K562 (cell line): ENCODE data around the gene RCSD1. TPM values are rescaled to one million over a fixed set of nuclear protein-coding genes. Genes with fewer than 3 reads are reported as not detected.
A peak's percentile ranks its signal among the peaks of the same experiment; 100 is the strongest.

Experiments used
- ATAC-seq: fragments of 200-7000 bp; cut with Tn5 transposase; 3 replicates; pipeline ENCODE4 v1.9.1; 2020; ENCODE audit warnings: moderate library complexity
- BruUV-seq: library from RNA; stranded (reverse); fragments of 400-500 nt; replicated peaks from 2 replicates; lab custom pipeline; 2021; lab: Mats Ljungman, UMichigan
- CTCF ChIA-PET: fragments of 300-600 bp; formaldehyde crosslinking; extraction: SDS; loops from one replicate; lab custom pipeline; 2021; ENCODE audit warnings: low intra/inter-chr PET ratio; lab: Yijun Ruan, JAX
- POLR2A ChIA-PET: fragments of 300-600, 350-650 bp; sonication (Branson Sonifier 250); formaldehyde crosslinking; extraction: SDS; loops from one replicate; lab custom pipeline; 2021; ENCODE audit warnings: antibody characterized with exemption, inconsistent platforms; lab: Yijun Ruan, JAX
- DNase-seq, 4 experiments: peaks; one replicate each; pipeline versions ENCODE4 v3.0.0 to v3.0.0-alpha.2; 2011 to 2018; ENCODE audit warnings: low spot score in 3 of 4, mixed read lengths in 3 of 4; ENCODE audit errors: extremely low read depth in 1 of 4
- FAIRE-seq: peaks from 2 replicates; lab custom pipeline; 2011; peaks lifted over from hg19 to GRCh38; lab: Jason Lieb, UNC
- H2AFZ ChIP-seq: 2 replicates; pipeline ENCODE4 v1.6.0; 2011; ENCODE audit warnings: low read depth, low read length, control low read depth, inconsistent platforms
- H3K27ac ChIP-seq: fragments of 200-600 bp; 3 replicates; pipeline ENCODE4 v1.8.0; 2011; ENCODE audit warnings: low read depth, mild to moderate bottlenecking, control low read depth, inconsistent platforms, low read length, moderate library complexity, mixed read lengths; ENCODE audit errors: extremely low read depth
- H3K27me3 ChIP-seq, 2 experiments: fragments of 300-600 bp in 1 of 2; 2 replicates in 1 of 2; 3 replicates in 1 of 2; pipeline versions ENCODE4 v1.6.0 to v1.8.0; 2011; ENCODE audit warnings: inconsistent platforms in 2 of 2, low read length in 2 of 2, mild to moderate bottlenecking in 1 of 2, mixed read lengths in 1 of 2, moderate library complexity in 1 of 2; ENCODE audit not compliant: control insufficient read depth in 2 of 2, insufficient read depth in 2 of 2
- H3K36me3 ChIP-seq: fragments of 300-600 bp; 3 replicates; pipeline ENCODE4 v1.8.0; 2011; ENCODE audit warnings: mild to moderate bottlenecking, low read length, inconsistent platforms; ENCODE audit not compliant: control insufficient read depth, insufficient read depth
- H3K4me1 ChIP-seq, 2 experiments: fragments of 200-600 bp in 1 of 2; replicated peaks in 1 of 2; 2 replicates in 1 of 2; 3 replicates in 1 of 2; pipeline versions ENCODE4 v1.5.1 to v1.8.0; 2011; ENCODE audit warnings: inconsistent platforms in 2 of 2, low read length in 2 of 2, mild to moderate bottlenecking in 1 of 2, mixed read lengths in 1 of 2, moderate library complexity in 1 of 2; ENCODE audit not compliant: control insufficient read depth in 2 of 2, insufficient read depth in 2 of 2
- H3K4me2 ChIP-seq: 2 replicates; pipeline ENCODE4 v1.6.1; 2011; ENCODE audit warnings: low read length, control low read depth, inconsistent platforms, mixed read lengths; ENCODE audit not compliant: insufficient read depth
- H3K4me3 ChIP-seq: fragments of 200-600 bp; sonication (generic), shearing (Covaris generic); 2 replicates; pipeline ENCODE4 v1.5.1; 2016; ENCODE audit warnings: control low read depth, inconsistent platforms
- H3K79me2 ChIP-seq: fragments of 200-600 bp; 3 replicates; pipeline ENCODE4 v1.8.0; 2011; ENCODE audit warnings: low read length, inconsistent platforms; ENCODE audit not compliant: control insufficient read depth, insufficient read depth
- H3K9ac ChIP-seq, 2 experiments: 2 replicates each; pipeline versions ENCODE4 v1.6.0 to v1.6.1; 2011; ENCODE audit warnings: low read depth in 2 of 2, low read length in 2 of 2, control low read depth in 1 of 2, inconsistent platforms in 1 of 2, mild to moderate bottlenecking in 1 of 2, mixed read lengths in 1 of 2; ENCODE audit not compliant: insufficient read depth in 1 of 2
- H3K9me1 ChIP-seq: one replicate; pipeline ENCODE4 v1.6.0; 2011; ENCODE audit warnings: inconsistent platforms, mild to moderate bottlenecking, low read length, moderate library complexity; ENCODE audit not compliant: control insufficient read depth, insufficient read depth
- H3K9me3 ChIP-seq: replicated peaks from 2 replicates; pipeline ENCODE4 v1.5.1; 2011; ENCODE audit warnings: low read depth, low read length, inconsistent platforms; ENCODE audit not compliant: control insufficient read depth, insufficient read depth
- H4K20me1 ChIP-seq: replicated peaks from 2 replicates; pipeline ENCODE4 v1.6.1; 2011; ENCODE audit warnings: low read length, inconsistent platforms, mixed read lengths; ENCODE audit not compliant: control insufficient read depth, insufficient read depth
- ARID1B ChIP-seq: fragments of 450-650 bp; IDR thresholded peaks from 2 replicates; pipeline ENCODE4 v1.6.1; 2016; ENCODE audit warnings: antibody characterized with exemption, mild to moderate bottlenecking, inconsistent platforms
- ATF7 ChIP-seq: fragments of 450-650 bp; IDR thresholded peaks from 2 replicates; pipeline ENCODE4 v1.7.1; 2014; ENCODE audit warnings: mild to moderate bottlenecking, moderate library complexity
- CREB1 ChIP-seq, 2 experiments: sonication (generic) in 1 of 2; formaldehyde crosslinking in 1 of 2; IDR thresholded peaks; 2 replicates each; pipeline versions ENCODE4 v1.6.1 to v1.8.0; 2012 to 2022; ENCODE audit warnings: inconsistent platforms in 1 of 2, mild to moderate bottlenecking in 1 of 2, missing genetic modification reagents in 1 of 2, moderate library complexity in 1 of 2
- HDAC2 ChIP-seq: fragments of 450-650 bp; IDR thresholded peaks from 2 replicates; pipeline ENCODE4 v1.6.1; 2016; ENCODE audit warnings: mild to moderate bottlenecking
- JUNB ChIP-seq: fragments of 450-650 bp; formaldehyde crosslinking; conservative IDR thresholded peaks from 2 replicates; pipeline ENCODE4 v1.4.0; 2020; ENCODE audit warnings: mild to moderate bottlenecking
- RAD21 ChIP-seq, 2 experiments: fragments of 250-450 bp in 1 of 2; fragments of 450-650 bp in 1 of 2; sonication (Bioruptor Pico) in 1 of 2; formaldehyde crosslinking in 1 of 2; IDR thresholded peaks in 1 of 2; conservative IDR thresholded peaks in 1 of 2; 2 replicates each; pipeline versions ENCODE4 v1.4.0 to v1.8.0; 2020 to 2022; ENCODE audit warnings: mild to moderate bottlenecking in 2 of 2, moderate library complexity in 1 of 2
- ZC3H11A ChIP-seq: IDR thresholded peaks from 2 replicates; pipeline ENCODE4 v1.6.1; 2012; ENCODE audit warnings: low read depth, low read length, improper control_type of control experiment
- ZNF707 ChIP-seq: fragments of 250-450 bp; sonication (Bioruptor Pico); conservative IDR thresholded peaks from 2 replicates; pipeline ENCODE4 v1.8.0; 2022; ENCODE audit warnings: inconsistent platforms, mild to moderate bottlenecking, moderate library complexity
- WGBS: fragments of 100-300 bp; shearing (Covaris generic); methylation state at CpG from one replicate; pipeline ENCODE4 v1.1.6; 2016; ENCODE audit warnings: low coverage, mixed read lengths; ENCODE audit not compliant: insufficient coverage; ENCODE audit errors: missing lambda C conversion rate; 5-methylcytosine and 5-hydroxymethylcytosine counted together
- in situ Hi-C: fragments of 300-500 bp; cut with MboI; formaldehyde crosslinking; loops from 4 replicates; pipeline ENCODE4 v1.15.0; 2018; ENCODE audit warnings: inconsistent platforms, mixed read lengths
- intact Hi-C: fragments of 100-400 bp; cut with micrococcal nuclease; formaldehyde crosslinking; loops from 2 replicates; pipeline ENCODE4 v1.14.2; 2022
- polyA plus RNA-seq, 8 experiments: library from polyadenylated mRNA; depleted of rRNA in 4 of 8; stranded (reverse) in 5 of 8; unstranded in 3 of 8; fragments of >200 nt; fragmentation: Nextera tagmentation in 2 of 8; fragmentation: Illumina TruSeq in 1 of 8; extraction: Ambion mirVana in 2 of 8; extraction: Trizol in 1 of 8; gene quantifications; 2 replicates each; pipeline versions ENCODE4 v1.2.1 to v1.2.3, GENCODE V29; 2011 to 2014; ENCODE audit warnings: inconsistent platforms in 1 of 8, missing spikeins in 1 of 8
- total RNA-seq, 7 experiments: library from RNA; depleted of rRNA in 6 of 7; stranded (reverse); fragments of >200 nt in 6 of 7; fragmentation: Illumina TruSeq in 2 of 7; extraction: Trizol in 2 of 7; gene quantifications; 2 replicates each; pipeline versions ENCODE4 v1.2.1 to v1.2.3, GENCODE V29; 2011 to 2021; ENCODE audit warnings: low replicate concordance in 1 of 7
- TF ChIP-seq, protein P1 (sequence below), 2 experiments: IDR thresholded peaks; 2 replicates each; pipeline ENCODE4 v1.6.1; 2012; ENCODE audit warnings: improper control_type of control experiment in 2 of 2, low read depth in 2 of 2, low read length in 2 of 2, borderline replicate concordance in 1 of 2
- TF ChIP-seq, protein P2 (sequence below), 3 experiments: fragments of 200-800 bp in 1 of 3; fragments of 250-450 bp in 1 of 3; fragments of 450-650 bp in 1 of 3; sonication (Bioruptor Pico) in 1 of 3; sonication (Bioruptor generic) in 1 of 3; formaldehyde crosslinking in 1 of 3; IDR thresholded peaks; 2 replicates each; pipeline versions ENCODE4 v1.6.1 to v1.8.0; 2016 to 2022; ENCODE audit warnings: mild to moderate bottlenecking in 2 of 3, missing genetic modification characterization in 2 of 3, missing compliant biosample characterization in 1 of 3, moderate library complexity in 1 of 3
- TF ChIP-seq, protein P3 (sequence below): fragments of 250-450 bp; sonication (Bioruptor Pico); IDR thresholded peaks from 2 replicates; pipeline ENCODE4 v1.8.0; 2022; ENCODE audit warnings: inconsistent platforms

Gene RCSD1
- total and polyA plus RNA-seq, 9 of the 15 experiments (the other 6 are each of a cell fraction or from before 2014, with no cell fraction given): 7.8 to 69.8 (median 45.3) TPM

DNA sequence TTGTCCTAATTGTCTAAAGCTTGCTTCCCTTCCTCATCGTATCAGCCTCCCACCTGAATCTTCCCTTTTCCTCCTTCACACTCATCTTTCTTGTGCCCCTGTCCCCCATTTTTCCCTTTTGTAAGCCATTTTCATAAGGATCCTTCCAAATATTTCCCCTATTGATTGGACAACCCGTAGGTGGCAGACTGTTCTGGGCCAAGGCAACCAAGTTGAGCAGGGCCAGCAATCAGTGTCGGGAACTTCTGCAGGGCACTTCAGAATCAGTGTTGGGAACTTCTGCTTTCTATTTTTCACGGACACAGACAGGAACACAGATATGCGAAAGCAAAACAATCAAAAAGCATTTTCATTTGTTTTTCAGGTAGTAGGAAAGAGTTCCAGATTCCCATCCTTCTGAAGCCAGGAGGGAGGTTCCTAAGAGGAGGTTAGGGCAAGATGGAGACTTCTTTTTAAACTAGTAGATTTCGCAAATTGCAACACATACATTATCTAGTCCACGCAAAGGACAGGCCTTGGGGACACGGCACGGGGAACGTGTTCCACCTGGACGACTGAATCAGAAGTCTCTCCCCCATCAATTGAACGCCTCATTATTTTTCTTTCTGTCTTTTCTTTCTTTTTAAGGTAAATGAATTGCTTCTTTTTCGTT lies 91.1 kb downstream of the RCSD1 start:
- H3K4me1 ChIP-seq: peaks cover 34 to 37% of the 10 kb centered on the region in 2 experiments; a peak in 4 of 5 replicates
- in situ Hi-C loops: no loop called here
- TF ChIP-seq ARID1B (0 out of 2 replicates have a peak, but pooled peaks have one; percentile 25), ZNF707 (0 out of 2 replicates have a peak, but pooled peaks have one; percentile 18), HDAC2 (peak; percentile 83; the same call in 1 of the 2 replicates), CREB1 (IDR thresholded peaks at IDR 0.05) (0 out of 2 replicates have a peak, but pooled peaks have one; percentile 6), CREB1 (CRISPR knock-in tag; IDR thresholded peaks at IDR 0.05) (no peak), ATF7 (no peak), JUNB (no peak), ZC3H11A (no peak), RAD21 (CRISPR knock-in tag; conservative IDR thresholded peaks at IDR 0.05 in 1 of 2, IDR thresholded peaks at IDR 0.05 in 1 of 2) (peak in 1 of 2 experiments; percentile 47; a peak in 3 of 4 replicates)
- TF ChIP-seq, protein P1, sequence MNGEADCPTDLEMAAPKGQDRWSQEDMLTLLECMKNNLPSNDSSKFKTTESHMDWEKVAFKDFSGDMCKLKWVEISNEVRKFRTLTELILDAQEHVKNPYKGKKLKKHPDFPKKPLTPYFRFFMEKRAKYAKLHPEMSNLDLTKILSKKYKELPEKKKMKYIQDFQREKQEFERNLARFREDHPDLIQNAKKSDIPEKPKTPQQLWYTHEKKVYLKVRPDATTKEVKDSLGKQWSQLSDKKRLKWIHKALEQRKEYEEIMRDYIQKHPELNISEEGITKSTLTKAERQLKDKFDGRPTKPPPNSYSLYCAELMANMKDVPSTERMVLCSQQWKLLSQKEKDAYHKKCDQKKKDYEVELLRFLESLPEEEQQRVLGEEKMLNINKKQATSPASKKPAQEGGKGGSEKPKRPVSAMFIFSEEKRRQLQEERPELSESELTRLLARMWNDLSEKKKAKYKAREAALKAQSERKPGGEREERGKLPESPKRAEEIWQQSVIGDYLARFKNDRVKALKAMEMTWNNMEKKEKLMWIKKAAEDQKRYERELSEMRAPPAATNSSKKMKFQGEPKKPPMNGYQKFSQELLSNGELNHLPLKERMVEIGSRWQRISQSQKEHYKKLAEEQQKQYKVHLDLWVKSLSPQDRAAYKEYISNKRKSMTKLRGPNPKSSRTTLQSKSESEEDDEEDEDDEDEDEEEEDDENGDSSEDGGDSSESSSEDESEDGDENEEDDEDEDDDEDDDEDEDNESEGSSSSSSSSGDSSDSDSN (IDR thresholded peaks at IDR 0.05; ENCODE audit: borderline replicate concordance in 1 of 2, low read depth in 2 of 2, low read length in 2 of 2): peak in 1 of 2 experiments; percentile 56; a peak in 1 of 4 replicates
- TF ChIP-seq, protein P2, sequence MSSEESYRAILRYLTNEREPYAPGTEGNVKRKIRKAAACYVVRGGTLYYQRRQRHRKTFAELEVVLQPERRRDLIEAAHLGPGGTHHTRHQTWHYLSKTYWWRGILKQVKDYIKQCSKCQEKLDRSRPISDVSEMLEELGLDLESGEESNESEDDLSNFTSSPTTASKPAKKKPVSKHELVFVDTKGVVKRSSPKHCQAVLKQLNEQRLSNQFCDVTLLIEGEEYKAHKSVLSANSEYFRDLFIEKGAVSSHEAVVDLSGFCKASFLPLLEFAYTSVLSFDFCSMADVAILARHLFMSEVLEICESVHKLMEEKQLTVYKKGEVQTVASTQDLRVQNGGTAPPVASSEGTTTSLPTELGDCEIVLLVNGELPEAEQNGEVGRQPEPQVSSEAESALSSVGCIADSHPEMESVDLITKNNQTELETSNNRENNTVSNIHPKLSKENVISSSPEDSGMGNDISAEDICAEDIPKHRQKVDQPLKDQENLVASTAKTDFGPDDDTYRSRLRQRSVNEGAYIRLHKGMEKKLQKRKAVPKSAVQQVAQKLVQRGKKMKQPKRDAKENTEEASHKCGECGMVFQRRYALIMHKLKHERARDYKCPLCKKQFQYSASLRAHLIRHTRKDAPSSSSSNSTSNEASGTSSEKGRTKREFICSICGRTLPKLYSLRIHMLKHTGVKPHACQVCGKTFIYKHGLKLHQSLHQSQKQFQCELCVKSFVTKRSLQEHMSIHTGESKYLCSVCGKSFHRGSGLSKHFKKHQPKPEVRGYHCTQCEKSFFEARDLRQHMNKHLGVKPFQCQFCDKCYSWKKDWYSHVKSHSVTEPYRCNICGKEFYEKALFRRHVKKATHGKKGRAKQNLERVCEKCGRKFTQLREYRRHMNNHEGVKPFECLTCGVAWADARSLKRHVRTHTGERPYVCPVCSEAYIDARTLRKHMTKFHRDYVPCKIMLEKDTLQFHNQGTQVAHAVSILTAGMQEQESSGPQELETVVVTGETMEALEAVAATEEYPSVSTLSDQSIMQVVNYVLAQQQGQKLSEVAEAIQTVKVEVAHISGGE (CRISPR knock-in tag; IDR thresholded peaks at IDR 0.05): 0 out of 6 replicates have a peak, but pooled peaks of 1 of the 3 experiments have one; percentile 22
- TF ChIP-seq, protein P3, sequence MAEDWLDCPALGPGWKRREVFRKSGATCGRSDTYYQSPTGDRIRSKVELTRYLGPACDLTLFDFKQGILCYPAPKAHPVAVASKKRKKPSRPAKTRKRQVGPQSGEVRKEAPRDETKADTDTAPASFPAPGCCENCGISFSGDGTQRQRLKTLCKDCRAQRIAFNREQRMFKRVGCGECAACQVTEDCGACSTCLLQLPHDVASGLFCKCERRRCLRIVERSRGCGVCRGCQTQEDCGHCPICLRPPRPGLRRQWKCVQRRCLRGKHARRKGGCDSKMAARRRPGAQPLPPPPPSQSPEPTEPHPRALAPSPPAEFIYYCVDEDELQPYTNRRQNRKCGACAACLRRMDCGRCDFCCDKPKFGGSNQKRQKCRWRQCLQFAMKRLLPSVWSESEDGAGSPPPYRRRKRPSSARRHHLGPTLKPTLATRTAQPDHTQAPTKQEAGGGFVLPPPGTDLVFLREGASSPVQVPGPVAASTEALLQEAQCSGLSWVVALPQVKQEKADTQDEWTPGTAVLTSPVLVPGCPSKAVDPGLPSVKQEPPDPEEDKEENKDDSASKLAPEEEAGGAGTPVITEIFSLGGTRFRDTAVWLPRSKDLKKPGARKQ (CRISPR knock-in tag): 0 out of 2 replicates have a peak, but pooled peaks have one; percentile 77

More for the DNA sequence above, 91.1 kb downstream of the RCSD1 start:
- Histone ChIP-seq H3K9me1 (peaks cover 7% of the 10 kb centered on the region), H3K27me3 (no peaks in the 10 kb centered on the region), H3K4me3 (peak overlapping the region; percentile 73), H3K9me3 (no peaks in the 10 kb centered on the region), H3K9ac (peak overlapping the region; percentile 78 to 94), H3K36me3 (peaks cover 10% of the 10 kb centered on the region; the same call in 1 of the 3 replicates), H3K4me2 (peak overlapping the region; percentile 86), H2AFZ (peak overlapping the region; percentile 95), H3K79me2 (peaks cover 40% of the 10 kb centered on the region), H3K27ac (peak overlapping the region; percentile 20; the same call in 1 of the 3 replicates), H4K20me1 (peaks cover 10% of the 10 kb centered on the region; the same call in 1 of the 2 replicates)
- ChIA-PET CTCF (no interaction called here), POLR2A (interaction anchor here (0.6 to 1.0 kb wide), 4 partner anchors 14 to 354 kb away, joined by 3 to 6 read pairs (median 4); no protein-coding TSS in a partner anchor)
- intact Hi-C loops: loop anchor here (1.0 to 5.0 kb wide), 2 partner anchors 82 to 201 kb away; no protein-coding TSS in a partner anchor
- WGBS: 12% methylated on average over 13 of the region's 13 CpGs
- FAIRE-seq: no peak
- TSS peak; percentile 57 for BruUV-seq
- peak in 1 of 4 experiments; percentile 48 for DNase-seq
- no peak for ATAC-seq
